ENCODE results near the gene FAM117A.

FAM117A gene

GRCh38 chr17:49779156-49779738 lies 15.3 kb upstream of the FAM117A start:
- Histone ChIP-seq H3K9me2 (replicated peaks; ENCODE audit: control insufficient read depth, low read length) (no peaks in the 10 kb centered on the region), H3K27me3 (ENCODE audit: control insufficient read depth, low read length) (no peaks in the 10 kb centered on the region), H3F3A (ENCODE audit: control insufficient read depth, insufficient read depth) (no peaks in the 10 kb centered on the region), H3K9me3 (ENCODE audit: control insufficient read depth, insufficient read depth, low read length) (no peaks in the 10 kb centered on the region), H3K4me1 (ENCODE audit: control insufficient read depth, low read length) (no peaks in the 10 kb centered on the region), H3K36me3 (ENCODE audit: control insufficient read depth, low read length) (no peaks in the 10 kb centered on the region), H3K4me3 (ENCODE audit: low read length) (no peak overlapping the region), H4K20me1 (ENCODE audit: control insufficient read depth, insufficient read depth, low read depth, low read length) (no peaks in the 10 kb centered on the region), H3K4me2 (ENCODE audit: low read length) (no peak overlapping the region), H3K79me2 (ENCODE audit: control insufficient read depth, low read length) (no peaks in the 10 kb centered on the region), H3K27ac (ENCODE audit: low read depth, low read length) (no peak overlapping the region)
- TF ChIP-seq, protein P1, sequence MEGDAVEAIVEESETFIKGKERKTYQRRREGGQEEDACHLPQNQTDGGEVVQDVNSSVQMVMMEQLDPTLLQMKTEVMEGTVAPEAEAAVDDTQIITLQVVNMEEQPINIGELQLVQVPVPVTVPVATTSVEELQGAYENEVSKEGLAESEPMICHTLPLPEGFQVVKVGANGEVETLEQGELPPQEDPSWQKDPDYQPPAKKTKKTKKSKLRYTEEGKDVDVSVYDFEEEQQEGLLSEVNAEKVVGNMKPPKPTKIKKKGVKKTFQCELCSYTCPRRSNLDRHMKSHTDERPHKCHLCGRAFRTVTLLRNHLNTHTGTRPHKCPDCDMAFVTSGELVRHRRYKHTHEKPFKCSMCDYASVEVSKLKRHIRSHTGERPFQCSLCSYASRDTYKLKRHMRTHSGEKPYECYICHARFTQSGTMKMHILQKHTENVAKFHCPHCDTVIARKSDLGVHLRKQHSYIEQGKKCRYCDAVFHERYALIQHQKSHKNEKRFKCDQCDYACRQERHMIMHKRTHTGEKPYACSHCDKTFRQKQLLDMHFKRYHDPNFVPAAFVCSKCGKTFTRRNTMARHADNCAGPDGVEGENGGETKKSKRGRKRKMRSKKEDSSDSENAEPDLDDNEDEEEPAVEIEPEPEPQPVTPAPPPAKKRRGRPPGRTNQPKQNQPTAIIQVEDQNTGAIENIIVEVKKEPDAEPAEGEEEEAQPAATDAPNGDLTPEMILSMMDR (IDR thresholded peaks at IDR 0.05; ENCODE audit: low read depth, low read length, poor library complexity, severe bottlenecking): no peak
- TF ChIP-seq EZH2phosphoT487 (IDR thresholded peaks at IDR 0.05; ENCODE audit: borderline replicate concordance, low read length): no peak

DNA sequence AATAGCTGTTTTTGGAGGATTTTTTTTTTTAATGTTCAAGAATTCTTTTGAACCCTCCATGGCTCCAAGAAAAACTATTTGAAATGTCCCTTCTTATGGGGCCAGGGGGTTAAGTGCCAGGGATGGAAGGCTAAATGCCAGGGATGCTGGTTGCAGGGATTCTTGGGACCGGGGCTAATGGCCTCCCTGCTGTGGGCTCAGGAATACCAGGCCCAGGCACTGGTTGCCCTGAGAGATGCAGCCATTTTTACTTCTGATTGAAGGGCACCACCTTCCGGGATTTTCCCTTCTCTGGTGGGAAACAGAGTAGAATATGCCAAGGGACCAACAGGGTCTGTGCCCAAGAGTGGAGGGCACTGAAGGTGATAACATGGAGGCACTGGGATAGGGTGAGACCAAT lies 13.6 kb upstream of the FAM117A start:
- H3K9me3 ChIP-seq (ENCODE audit: control insufficient read depth, insufficient read depth, low read length): no peaks in the 10 kb centered on the region
- no peaks in the 10 kb centered on the region for H3K36me3 ChIP-seq (ENCODE audit: control insufficient read depth, low read length)
- TF ChIP-seq, protein P1 (IDR thresholded peaks at IDR 0.05; ENCODE audit: low read depth, low read length, poor library complexity, severe bottlenecking): no peak
- TF ChIP-seq EZH2phosphoT487 (IDR thresholded peaks at IDR 0.05; ENCODE audit: borderline replicate concordance, low read length): no peak
- H3K4me3 ChIP-seq (ENCODE audit: low read length): no peak overlapping the region
- H4K20me1 ChIP-seq (ENCODE audit: control insufficient read depth, insufficient read depth, low read depth, low read length): no peaks in the 10 kb centered on the region
- no peaks in the 10 kb centered on the region for H3K9me2 ChIP-seq (replicated peaks; ENCODE audit: control insufficient read depth, low read length)
- H3K27me3 ChIP-seq (ENCODE audit: control insufficient read depth, low read length): no peaks in the 10 kb centered on the region
- H3K27ac ChIP-seq (ENCODE audit: low read depth, low read length): no peak overlapping the region
- no peaks in the 10 kb centered on the region for H3K4me1 ChIP-seq (ENCODE audit: control insufficient read depth, low read length)
- no peaks in the 10 kb centered on the region for H3F3A ChIP-seq (ENCODE audit: control insufficient read depth, insufficient read depth)
- no peaks in the 10 kb centered on the region for H3K79me2 ChIP-seq (ENCODE audit: control insufficient read depth, low read length)
- H3K4me2 ChIP-seq (ENCODE audit: low read length): no peak overlapping the region

DNA sequence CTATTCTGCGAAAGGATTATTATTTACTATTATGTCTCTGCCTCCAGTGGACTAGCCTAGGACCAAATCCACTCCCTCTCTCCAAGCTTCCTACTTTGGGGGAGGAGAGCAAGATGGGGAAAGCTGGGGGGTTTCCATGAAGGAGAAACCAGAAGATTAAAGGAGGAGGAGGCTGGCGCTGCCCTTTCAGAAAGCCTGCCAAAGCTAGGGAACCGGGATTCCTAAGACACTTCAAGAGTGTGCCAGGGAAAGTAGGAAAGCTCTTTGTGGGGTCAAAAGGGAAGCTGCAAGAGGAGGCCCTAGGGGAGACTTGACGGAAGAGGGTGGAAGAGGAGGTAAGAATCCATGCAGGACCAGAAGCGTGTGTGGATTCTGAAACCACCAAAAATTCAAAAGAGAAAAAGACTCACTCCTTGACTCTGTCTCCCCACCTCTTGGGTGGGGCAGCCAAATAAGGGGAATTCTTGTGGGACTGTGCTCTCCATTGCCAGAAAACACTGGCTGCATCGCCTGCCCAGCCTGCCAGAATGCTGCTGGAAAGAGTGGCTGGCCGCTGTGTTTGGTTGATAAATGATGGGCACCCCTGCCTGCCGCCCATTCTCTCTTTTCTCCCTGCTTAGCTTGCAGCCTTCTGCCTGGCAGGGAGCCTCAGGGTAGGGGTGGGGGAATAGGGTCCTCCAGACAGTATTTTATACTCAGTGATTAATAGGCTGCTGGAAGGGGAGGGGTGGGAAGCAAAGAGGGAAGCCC lies 12.8 kb upstream of the FAM117A start:
- Histone ChIP-seq H3K9me3 (ENCODE audit: control insufficient read depth, insufficient read depth, low read length) (no peaks in the 10 kb centered on the region), H3K9me2 (replicated peaks; ENCODE audit: control insufficient read depth, low read length) (no peaks in the 10 kb centered on the region), H3K27me3 (ENCODE audit: control insufficient read depth, low read length) (0 out of 2 replicates have a peak, but pooled peaks cover 2% of the 10 kb centered on the region), H3K79me2 (ENCODE audit: control insufficient read depth, low read length) (no peaks in the 10 kb centered on the region), H3K36me3 (ENCODE audit: control insufficient read depth, low read length) (no peaks in the 10 kb centered on the region), H3K4me2 (ENCODE audit: low read length) (no peak overlapping the region), H3K27ac (ENCODE audit: low read depth, low read length) (no peak overlapping the region), H3F3A (ENCODE audit: control insufficient read depth, insufficient read depth) (no peaks in the 10 kb centered on the region), H3K4me3 (ENCODE audit: low read length) (no peak overlapping the region), H3K4me1 (ENCODE audit: control insufficient read depth, low read length) (no peaks in the 10 kb centered on the region), H4K20me1 (ENCODE audit: control insufficient read depth, insufficient read depth, low read depth, low read length) (no peaks in the 10 kb centered on the region)
- no peak for TF ChIP-seq EZH2phosphoT487 (IDR thresholded peaks at IDR 0.05; ENCODE audit: borderline replicate concordance, low read length)
- TF ChIP-seq, protein P1 (IDR thresholded peaks at IDR 0.05; ENCODE audit: low read depth, low read length, poor library complexity, severe bottlenecking): no peak

Data from DOHH2 (cell line).